Ishikawa (cell line): ENCODE data around the gene CCDC154.

Experiments used
- CEBPB ChIP-seq: IDR thresholded peaks from 2 replicates; pipeline ENCODE4 v1.6.1; 2012
- CREB1 ChIP-seq: IDR thresholded peaks from 2 replicates; pipeline ENCODE4 v1.6.1; 2012; ENCODE audit warnings: low read depth
- EGR1 ChIP-seq: IDR thresholded peaks from 2 replicates; pipeline ENCODE4 v1.6.1; 2012
- EP300 ChIP-seq: IDR thresholded peaks from 2 replicates; pipeline ENCODE4 v1.6.1; 2012; ENCODE audit warnings: borderline replicate concordance
- MAX ChIP-seq: IDR thresholded peaks from 2 replicates; pipeline ENCODE4 v1.6.1; 2012
- NFIC ChIP-seq: IDR thresholded peaks from 2 replicates; pipeline ENCODE4 v1.6.1; 2012
- RAD21 ChIP-seq: IDR thresholded peaks from 2 replicates; pipeline ENCODE4 v1.6.1; 2012; ENCODE audit warnings: low read depth
- TAF1 ChIP-seq: IDR thresholded peaks from 2 replicates; pipeline ENCODE4 v1.6.1; 2012; ENCODE audit warnings: low read depth, mild to moderate bottlenecking
- TCF12 ChIP-seq: IDR thresholded peaks from 2 replicates; pipeline ENCODE4 v1.6.1; 2012; ENCODE audit warnings: low read depth
- USF1 ChIP-seq: IDR thresholded peaks from 2 replicates; pipeline ENCODE4 v1.6.1; 2012
- YY1 ChIP-seq: IDR thresholded peaks from 2 replicates; pipeline ENCODE4 v1.6.1; 2012; ENCODE audit warnings: low read depth

GRCh38 chr16:1460602-1461138 lies 16.3 kb upstream of the CCDC154 start:
- TF ChIP-seq EP300 (no peak), EGR1 (no peak), YY1 (no peak), RAD21 (no peak), USF1 (no peak), TAF1 (no peak), CREB1 (no peak), MAX (no peak), TCF12 (no peak), NFIC (no peak), CEBPB (no peak)
